HG03442 (cell line): ENCODE data around the gene KLHL6.

Source experiments
- ATAC-seq: cut with Tn5 transposase; IDR thresholded peaks from one replicate; pipeline ENCODE4 v1.9.1; 2021; ENCODE audit warnings: mild to moderate bottlenecking, moderate library complexity; ENCODE audit not compliant: unreplicated experiment

KLHL6 gene

GRCh38 chr3:183566880-183567279, 11.4 kb upstream of the KLHL6 start:
- no peak for ATAC-seq

DNA sequence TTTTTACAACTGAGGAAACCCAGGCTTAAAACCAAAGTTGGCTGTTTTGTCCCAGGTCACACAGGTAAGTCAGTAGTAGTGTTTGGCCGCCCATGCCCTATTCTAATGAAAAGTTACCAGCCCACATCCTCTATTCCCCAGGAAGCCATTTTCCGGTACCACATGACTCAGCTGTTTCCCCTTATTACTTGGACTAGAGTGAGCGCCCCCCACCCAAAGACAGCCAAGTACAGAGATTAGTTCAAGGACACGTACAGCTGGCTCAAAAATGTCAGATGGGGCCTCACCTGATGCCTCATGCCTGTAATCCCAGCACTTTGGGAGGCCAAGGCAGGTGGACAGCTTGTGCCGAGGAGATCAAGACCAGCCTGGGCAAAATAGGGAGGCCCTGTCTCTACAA, 8.5 kb upstream of the KLHL6 start:
- ATAC-seq, result no peak

DNA sequence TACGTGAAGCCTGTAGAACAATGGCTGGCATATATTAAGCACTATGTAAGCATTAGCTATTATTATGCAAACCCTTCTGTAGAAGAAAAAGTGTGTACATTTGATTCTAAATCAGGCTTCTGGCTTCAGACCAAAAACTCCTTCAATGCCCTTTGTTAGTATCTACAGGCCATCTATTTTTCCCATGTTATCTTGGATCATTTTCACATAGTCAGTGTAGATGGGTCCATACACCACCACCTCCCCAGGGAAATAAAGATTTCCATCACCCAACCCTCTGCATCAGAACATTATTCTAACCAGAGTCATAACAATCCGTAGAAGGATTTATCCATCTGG, 8.0 kb upstream of the KLHL6 start:
- no peak for ATAC-seq

DNA sequence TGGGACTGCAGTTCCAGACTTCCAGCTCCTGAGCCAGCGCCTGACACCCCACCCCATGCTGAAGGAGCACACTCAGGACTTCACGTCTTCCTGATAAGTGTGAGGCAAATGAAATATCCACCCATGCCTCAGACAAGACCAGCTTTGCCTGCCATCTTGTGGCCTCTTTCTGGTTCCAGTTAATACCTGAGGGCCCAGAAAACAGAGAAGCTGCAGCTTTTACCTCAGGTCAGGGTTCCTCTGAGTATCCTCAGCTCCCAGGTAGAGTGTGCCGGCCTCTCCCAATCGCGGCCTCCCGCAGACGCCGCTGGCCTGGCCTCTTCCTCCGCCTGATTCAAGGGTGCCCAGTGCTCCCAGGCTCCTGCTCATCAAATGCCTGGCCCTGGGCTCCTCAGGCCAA, 5.1 kb upstream of the KLHL6 start:
- no peak for ATAC-seq

- ATAC-seq, result no peak
These were observed 3.0 kb upstream of the KLHL6 start for GRCh38 chr3:183558495-183558894.

DNA sequence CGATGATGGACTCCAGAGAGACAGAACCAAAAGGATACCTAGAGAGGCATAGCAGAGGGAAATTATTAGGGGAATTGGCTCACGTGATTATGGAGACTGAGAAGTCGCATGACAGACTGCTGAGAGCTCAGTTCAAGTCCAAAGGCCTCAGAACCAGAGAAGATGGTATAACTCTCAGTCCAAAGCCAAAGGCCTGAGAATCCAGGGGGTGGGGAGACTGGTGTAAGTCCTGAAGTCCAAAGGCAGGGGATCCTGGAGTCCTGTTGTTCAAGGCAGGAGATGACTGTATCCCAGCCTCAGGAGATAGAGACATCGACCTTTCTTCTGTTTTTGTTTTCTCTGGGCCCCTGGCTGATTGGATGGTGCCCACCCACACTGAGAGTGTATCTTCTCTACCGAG, 1.2 kb upstream of the KLHL6 start:
- no peak for ATAC-seq

DNA sequence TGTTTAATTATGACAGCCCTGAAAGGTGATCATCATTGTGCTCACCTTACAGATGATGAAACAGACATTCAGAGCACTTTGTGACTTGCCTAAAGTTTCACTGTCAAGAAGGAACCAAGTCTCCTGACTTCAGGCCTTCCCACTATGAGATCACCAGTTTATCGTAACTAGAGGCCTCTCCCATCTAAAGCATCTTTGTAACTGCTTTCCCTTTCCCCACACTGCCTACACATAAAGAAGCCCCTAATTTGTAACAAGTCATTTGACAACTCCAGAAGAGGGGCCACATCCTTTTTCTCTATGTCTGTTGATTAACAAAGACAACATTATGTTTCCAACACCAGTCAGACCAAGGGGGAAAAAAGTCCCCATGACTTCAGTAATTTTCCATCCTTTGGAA, 1.1 kb downstream of the KLHL6 start:
- ATAC-seq, result peak; percentile 32

GRCh38 chr3:183553334-183554026, 2.0 kb downstream of the KLHL6 start:
- no peak for ATAC-seq

GRCh38 chr3:183551930-183552329, 3.6 kb downstream of the KLHL6 start:
- no peak for ATAC-seq

DNA sequence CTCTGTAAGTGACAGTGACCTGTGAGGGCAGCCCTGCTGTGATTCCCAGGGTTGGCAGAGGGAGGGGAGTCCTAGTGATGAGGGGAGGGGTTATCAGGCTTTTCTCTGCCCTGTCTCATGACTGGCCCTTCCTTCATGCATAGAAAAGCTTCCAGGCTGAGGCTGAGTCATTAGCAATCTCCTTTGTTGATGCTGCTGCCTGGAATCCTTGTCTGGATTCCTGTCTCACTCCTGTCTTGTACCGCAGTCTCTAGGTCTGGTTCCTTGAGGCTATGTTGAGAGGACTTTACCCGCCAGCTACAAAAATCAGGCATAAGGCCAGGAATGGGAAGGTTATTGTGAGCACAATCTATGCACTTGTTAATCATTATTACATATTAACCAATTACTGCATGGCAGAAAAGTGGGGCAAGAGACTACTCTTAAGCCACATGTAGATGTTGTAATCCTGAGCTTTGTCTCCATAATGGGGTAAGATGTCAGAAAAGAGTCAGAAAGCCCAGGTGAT, 7.2 kb downstream of the KLHL6 start:
- ATAC-seq, result no peak

DNA sequence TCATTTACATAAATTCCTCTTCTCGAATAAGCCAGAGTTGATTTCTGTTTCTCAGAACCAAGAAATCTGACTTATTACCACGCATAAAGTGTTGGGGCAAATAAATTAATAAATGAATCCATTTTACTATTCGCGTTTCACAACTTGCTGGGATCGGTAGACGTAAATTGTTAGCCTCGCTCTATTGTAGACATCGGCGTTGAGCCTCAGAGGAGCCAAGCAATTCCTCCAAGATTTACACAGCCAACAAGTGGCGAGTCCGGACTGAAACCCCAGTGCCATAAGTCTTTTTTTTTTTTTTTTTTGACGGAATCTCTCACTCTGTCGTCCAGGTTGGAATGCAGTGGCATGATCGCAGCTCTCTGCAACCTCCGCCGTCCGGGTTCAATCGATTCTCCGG, 8.9 kb downstream of the KLHL6 start:
- no peak for ATAC-seq

DNA sequence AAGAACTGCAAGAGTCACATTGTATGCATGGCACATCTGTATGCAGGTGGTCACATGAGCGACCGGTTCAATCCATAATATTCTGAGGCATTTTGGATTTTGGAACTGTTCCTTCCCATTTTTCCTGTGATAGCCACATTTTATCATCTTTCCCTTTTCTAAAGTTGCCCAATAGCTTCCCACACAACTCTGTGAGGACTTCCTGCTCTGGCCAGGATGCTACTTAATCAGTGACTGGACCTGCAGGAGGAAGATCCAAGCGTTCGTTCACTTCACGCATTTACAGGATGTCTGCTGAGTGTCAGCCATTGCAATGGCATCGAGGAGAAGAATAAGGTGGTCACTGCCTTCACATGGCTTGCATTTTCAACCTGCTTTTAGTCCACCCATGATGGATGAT, 9.8 kb downstream of the KLHL6 start:
- ATAC-seq, result no peak

DNA sequence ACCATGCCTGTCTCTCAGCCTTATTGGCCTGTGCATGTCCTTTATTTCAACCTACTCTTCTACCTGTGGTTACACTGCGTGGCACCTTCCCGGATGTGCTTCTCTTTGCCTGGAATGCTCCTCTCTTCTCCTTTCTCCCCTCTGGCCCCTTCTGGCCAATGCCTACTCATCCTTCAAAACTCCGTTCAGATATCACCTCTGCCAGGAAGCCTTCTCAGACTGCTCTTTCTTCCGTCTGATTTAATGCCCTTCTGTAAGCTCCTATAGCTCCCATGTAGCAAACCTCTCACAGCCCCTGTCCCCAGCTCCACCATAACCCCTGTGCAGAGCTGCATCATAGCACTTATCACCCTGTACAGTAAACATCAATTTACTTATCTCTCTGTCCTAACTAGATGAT, 13.2 kb downstream of the KLHL6 start:
- ATAC-seq, result no peak

DNA sequence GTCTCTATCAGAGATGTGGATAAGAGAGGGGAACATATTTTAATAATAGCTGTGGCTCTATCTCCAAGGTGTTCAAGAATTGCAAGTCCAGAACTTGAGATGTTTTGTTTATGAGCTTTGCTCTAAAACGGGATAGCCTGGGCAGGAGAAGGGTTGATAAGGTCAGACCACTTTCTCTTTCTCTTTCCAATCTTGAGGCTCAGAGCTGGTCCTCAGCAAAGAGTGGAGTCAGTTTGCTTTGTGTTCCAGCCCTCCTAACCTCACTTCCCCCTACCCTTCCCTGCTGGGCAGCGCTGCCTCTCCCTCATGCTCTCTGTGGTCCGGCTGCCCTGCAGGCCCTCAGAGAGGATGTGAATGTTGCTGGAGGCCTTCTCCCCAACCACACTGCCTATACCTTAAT, 13.8 kb downstream of the KLHL6 start:
- peak; percentile 45 for ATAC-seq

DNA sequence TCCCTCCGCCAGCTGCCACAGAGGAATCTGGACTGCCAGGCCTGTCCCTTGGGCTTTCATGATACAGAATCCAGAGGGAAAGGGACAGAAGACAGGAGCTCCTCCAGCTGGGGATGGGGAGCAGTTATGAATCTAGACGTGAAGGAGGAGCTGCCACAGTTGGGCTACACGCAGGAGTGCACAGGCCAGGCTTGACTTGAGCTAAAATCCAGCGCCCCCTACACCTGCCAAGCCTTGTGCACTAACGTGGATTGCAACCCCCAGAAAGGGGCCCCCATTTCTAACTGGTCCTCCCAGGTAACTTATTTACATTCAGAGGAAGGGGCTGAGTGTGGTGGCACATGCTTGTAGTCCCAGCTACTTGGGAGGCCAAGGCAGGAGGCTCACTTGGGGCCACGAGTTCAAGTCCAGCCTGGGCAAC, 14.3 kb downstream of the KLHL6 start:
- ATAC-seq, result no peak

GRCh38 chr3:183540501-183541234, 14.8 kb downstream of the KLHL6 start:
- no peak for ATAC-seq

DNA sequence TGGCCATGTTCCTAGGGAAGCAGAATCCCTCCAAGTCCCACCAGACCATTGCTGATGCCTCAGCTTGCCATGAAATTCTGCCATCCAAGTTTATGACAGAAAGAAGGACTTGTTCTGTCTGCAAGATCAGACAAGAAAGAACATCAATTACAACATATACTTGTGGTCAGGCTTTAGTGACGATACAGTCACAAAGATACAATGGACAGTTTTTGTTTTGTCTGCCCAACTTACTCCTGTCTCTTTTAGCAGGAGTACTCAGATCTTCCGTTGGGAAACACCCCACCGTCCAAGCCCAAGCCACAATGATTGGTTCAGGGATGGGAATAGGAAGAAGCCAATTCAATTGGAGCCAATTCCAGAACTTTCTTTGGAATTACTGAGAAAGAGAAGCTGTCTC, 15.7 kb downstream of the KLHL6 start:
- no peak for ATAC-seq

GRCh38 chr3:183538486-183538885, 17.0 kb downstream of the KLHL6 start:
- no peak for ATAC-seq

DNA sequence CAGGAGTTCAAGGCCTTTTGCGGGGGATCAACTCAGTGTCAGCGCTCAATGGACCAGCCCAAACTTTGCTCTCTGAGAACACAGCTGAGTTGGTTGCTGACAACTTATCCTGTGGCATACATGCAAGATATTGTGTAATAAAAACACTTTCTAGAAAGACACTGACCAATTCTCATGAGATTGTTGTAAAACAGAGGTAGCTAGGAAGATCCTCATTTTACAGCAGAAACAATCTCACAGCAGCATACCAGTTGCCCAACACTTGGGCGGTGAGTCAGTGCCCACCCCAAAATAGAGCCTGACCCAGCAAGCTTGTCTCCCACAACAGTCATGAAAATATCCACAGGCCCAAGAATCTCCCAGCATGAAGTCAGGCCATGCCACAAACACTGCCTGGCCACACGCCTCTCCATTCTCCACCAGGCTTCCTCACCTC, 18.2 kb downstream of the KLHL6 start:
- ATAC-seq, result no peak

DNA sequence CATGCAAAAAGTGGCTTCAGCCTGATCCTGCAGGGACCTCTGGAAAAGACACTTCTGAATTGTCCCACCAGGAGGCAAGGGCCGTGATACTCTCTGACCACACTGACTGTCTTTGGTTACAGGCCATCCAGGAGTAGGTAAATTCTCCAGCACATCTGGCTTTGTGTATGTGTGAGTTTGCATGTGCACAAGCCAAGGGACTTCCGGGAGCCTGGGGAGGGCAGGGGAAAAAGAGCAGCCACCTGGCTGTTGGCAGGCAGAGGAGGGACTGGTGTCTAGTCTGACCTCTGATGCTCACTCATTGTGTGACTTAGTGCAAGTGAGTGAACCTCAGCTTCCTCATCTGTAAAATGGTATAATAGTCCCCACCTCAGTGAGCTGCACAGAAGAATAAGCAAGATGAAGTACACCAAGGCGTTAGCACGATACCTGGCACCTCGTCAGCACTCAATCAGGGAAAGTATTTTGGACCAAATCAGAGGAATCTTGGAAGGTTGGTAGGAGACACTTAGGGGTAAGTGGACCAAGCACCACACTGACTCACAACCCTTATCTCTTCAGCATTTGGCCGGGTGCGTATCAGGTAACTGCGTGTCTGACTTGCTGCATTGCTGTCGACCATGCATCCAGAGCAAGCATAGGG, 19.1 kb downstream of the KLHL6 start:
- peak; percentile 76 for ATAC-seq

- ATAC-seq, result no peak
These were observed 21.3 kb downstream of the KLHL6 start for GRCh38 chr3:183534249-183534648.
